GM15510 (cell line): ENCODE results near the gene ZBED6.

Experiments
- POLR2A ChIP-seq: IDR thresholded peaks from 3 replicates; pipeline ENCODE4 v1.6.1; 2011; ENCODE audit warnings: borderline replicate concordance; ENCODE audit not compliant: insufficient read length; ENCODE audit errors: extremely low read depth

The ZBED6 gene

DNA sequence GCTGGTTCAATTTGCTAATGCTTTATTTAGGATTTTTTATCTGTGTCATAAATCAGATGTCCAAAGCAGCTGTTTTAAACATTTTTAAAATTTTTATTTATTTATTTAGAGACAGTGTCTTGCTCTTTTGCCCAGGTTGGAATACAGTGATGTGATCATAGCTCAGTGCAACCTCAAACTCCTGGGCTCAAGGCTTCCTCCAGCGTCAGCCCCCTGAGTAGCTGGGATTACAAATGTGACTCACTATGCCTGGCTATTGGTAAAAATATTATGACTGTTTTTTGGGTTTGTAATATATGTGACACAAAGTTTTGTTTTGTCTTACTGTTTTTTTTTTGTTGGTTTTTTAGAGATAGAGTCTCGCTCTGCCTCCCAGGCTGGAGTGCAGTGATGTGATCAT lies 11.8 kb downstream of the ZBED6 start:
- TF ChIP-seq POLR2A: no peak

DNA sequence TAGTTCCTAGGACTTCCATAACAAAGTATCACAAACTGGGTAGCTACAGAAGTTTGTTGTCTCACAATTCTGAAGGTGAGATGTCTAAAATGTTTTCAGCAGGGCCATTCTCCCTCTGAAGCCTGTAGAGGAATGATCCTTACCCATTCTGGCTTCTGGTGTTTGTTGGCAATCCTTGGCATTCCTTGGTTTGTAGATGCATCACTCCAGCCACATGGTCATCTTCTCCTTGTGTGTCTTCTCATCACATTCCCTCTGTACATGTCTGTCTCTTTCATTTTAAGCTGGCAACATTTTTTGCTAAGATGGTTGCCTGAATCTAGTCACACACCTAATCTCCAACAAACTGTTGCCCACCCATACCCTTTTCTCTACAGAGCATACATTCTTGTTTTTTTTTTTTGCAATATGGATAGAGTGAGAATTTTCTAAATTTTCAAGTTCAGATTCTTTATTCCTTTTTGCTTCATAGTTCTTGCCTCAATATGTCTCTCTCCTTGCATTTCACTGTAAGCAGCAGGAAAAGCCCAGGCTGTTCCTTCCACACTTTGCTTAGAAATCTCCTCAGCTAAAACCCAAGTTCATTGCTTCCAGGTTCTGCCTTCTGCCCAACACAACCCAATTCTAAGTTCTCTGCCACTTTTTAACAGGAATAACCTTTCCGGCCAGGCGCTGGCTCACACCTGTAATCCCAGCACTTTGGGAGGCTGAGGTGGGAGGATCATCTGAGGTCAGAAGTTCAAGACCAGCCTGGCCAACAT lies 18.3 kb downstream of the ZBED6 start:
- TF ChIP-seq POLR2A: no peak

DNA sequence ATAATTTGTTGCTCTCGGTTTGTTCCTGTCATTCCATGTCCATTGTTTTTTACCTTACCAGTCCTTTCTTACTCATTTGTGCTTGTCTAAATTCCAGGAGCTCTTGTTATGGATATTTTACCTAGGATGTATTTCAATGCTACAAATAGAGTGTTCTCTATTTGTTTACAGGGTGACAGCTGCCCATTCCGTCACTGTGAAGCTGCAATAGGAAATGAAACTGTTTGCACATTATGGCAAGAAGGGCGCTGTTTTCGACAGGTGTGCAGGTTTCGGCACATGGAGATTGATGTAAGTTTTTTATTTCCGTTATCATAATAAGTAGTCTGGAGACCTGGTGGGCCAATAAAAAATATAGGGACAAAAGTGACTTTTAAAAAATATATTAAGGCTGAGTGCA lies 23.0 kb downstream of the ZBED6 start:
- TF ChIP-seq POLR2A: no peak

DNA sequence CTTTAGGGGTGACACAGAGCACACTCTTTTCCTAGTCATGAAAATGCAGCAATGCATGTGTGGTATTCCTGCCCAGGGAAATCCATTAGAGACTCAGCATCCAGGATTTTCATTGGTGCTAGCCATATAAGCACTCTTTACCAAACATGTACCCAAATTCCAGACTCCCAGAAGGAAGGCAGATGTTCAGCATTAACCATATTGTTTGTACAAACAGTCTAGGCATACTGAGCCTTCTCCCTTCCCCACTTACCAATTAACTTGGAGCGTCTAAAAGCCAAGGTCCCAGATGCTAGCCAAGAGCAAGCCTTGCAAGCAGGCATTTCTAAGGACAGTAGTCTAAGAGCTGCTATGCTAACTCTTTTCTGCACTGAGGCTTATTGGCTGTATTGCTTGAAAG lies 27.9 kb downstream of the ZBED6 start:
- no peak for TF ChIP-seq POLR2A

DNA sequence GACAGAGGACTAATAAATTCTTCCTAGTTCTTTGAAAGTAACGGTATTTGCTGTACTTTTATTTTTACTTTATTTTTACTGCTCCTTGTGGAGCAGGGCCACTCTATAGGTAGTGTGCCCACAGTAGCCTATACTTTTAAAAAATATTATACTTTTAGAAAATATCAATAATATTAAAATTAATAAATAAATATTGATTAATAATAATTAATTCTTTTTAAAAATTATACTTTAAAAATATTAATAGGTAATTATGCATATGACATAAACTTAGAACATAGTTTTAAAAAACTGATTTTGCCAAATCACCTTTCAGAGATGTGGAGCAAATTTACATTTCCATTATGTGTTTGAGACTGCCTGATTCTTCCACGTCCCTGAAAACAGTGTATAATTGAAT lies 30.8 kb downstream of the ZBED6 start:
- TF ChIP-seq POLR2A: no peak

DNA sequence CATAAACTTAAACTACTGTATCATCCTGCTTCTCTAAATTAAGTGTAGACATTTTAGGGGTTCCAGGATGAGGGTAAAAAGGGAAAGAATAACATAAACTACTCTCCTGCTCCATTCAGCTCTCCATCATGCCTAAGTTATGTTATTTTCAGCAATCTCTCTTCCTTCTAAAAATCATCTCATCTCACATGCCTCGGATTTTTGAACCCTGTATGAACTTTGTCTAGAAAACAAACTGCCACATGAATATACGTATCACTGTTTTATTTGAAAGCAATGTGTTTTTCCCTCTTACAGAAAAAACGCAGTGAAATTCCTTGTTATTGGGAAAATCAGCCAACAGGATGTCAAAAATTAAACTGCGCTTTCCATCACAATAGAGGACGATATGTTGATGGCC lies 32.6 kb downstream of the ZBED6 start:
- TF ChIP-seq POLR2A: no peak

DNA sequence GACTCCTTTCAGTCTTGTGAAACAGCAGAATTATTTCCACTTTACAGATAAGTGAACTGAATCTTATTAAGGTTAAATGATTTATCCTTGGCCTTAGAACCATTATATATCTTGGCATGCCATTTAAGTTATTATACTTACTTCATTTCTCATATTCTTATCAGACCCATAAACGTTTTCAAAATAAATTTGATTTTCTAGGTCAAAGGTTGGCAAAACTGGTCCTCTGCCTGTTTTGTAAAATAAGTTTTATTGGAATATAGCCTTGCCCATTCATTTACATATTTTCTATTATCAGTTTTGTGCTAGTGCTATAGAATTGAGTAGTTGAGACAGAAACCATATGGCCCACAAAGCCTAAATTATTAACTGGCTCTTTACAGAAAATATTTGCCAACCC lies 33.1 kb downstream of the ZBED6 start:
- no peak for TF ChIP-seq POLR2A

DNA sequence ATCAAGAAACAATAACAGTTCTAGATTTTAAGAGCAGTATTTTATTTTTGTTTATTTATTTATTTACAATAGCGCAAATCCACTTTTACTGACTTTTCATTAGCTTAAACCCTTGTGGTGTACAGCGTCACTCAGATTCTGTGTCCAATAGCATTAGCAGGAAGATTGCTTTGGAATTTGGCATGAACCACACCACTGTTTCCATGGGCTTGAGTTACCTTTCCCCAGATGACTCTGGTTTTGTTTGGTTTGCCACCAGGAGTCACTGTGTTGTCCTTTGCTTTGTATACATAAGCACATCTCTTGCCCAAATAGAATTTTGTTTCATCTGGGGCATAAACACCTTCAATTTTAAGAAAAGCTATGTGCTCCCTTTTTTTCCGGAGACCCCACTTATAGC lies 40.1 kb downstream of the ZBED6 start:
- no peak for TF ChIP-seq POLR2A

DNA sequence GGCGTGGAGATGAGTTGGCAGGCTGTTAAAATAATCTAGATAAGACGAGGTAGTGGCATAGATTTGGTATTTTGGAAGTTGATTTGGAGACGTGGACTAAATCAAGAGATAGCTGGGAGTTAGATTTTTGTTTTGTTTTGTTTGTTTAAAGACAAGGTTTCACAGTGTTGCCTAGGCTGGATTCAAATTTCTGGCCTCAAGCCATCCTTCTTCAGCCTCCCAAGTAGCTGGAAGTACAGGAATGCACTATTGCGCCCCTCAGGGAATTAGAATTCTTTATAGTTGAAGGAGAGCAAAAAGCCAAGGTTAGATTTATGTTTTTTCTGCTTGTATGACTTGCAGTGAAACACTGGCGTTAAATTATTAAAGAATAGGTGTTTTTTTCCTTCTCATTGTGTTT lies 43.7 kb downstream of the ZBED6 start:
- no peak for TF ChIP-seq POLR2A

DNA sequence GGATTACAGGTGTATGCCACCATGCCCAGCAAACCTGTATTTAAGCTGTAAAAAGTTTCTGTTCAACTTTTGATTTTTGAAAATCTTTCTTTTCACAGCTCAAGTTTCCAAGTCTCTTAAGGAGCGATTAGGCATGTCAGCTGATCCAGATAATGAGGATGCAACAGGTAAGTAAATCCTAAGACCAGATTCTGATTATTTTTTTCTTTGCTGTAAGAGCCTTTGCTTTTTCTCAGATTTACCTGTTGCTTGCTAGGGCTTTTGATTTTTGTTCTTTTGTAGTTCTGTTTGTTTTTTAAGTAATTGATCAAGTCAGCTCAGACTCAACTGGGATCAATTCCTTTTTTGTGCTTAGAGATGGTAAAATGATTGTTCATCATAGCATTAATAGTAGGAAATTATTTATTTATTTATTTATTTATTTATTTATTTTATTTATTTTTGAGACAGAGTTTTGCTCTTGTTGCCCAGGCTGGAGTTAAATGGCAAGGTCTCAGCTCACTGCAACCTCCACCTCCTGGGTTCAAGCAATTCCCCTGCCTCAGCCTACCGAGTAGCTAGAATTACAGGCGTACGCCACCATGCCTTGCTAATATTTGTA lies 44.9 kb downstream of the ZBED6 start:
- TF ChIP-seq POLR2A: no peak

DNA sequence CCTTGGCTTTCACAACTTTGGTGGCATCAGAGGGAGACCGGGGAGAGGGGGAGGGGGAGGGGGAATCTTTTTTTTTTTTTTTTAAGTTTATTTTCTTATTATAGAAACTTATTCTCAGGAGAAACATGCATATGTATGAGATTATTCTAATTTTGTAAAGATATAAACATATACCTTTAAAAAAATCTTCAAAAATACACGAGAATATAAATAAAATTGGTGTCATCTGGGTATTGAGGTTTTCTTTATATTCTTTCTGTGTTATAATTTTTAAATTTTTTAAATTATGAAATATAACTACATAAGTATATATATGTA lies 47.1 kb downstream of the ZBED6 start:
- no peak for TF ChIP-seq POLR2A

DNA sequence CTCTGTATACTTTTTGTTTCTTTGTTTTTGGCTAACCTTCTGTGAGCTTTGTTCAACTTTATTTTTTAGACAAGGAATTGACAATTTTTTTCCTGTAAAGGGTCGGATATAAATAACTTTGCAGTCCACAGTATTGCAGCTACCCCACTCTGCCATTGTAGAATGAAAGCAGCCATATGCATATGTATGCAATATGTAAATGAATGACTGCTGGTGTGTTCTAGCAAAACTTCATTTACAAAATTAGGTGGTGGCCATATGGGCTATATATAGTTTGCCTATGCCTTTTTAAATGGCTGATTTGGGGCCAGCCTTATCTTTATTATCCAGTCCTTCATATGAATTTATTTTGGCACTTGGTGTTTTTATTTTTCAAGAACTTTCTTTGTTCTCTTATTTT lies 48.0 kb downstream of the ZBED6 start:
- TF ChIP-seq POLR2A: no peak
